AG09319 (cell line): ENCODE data around the gene GLRX3.

Source experiments
- DNase-seq: peaks from one replicate; pipeline ENCODE4 v3.0.0-alpha.2; 2010; ENCODE audit warnings: low read depth; ENCODE audit errors: extremely low read depth
- TF ChIP-seq, protein P1 (sequence below): IDR thresholded peaks from 2 replicates; pipeline ENCODE4 v1.5.1; 2011; ENCODE audit warnings: low read depth, mild to moderate bottlenecking, inconsistent platforms, low read length, moderate library complexity

Gene GLRX3

DNA sequence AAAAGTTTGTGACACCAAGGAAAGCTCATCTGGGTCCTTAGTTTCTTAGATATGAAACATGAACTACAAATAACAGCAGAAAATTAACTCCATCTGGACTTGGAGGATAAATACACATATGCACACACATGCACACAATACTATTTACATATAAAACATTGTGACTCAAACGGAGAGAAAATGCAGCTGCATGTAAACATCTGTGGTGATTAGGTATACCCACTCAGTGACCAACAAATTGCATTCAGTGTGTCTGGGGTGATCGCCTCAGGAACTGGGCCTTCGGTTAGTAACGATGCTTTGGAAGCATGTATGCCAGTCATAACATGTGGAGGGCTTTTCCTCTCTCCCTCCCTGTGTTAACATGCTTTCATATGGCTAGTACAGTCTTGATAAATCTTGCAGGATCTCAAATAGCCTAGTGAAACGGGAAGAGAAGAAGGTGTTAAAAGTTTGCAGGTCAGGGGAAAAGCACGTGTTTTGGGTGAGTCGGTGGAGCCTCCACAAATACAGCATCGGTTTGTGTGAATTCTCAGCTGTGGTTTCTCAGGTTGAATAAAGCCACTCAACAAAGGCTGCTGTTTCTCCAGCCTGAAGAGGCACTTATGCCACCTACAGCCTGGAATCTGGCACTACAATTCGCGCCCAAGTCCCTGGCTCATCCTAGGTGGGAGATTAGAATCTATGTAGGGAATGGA is 8.7 kb upstream of the GLRX3 start:
- DNase-seq: peak; percentile 14
- TF ChIP-seq, protein P1, sequence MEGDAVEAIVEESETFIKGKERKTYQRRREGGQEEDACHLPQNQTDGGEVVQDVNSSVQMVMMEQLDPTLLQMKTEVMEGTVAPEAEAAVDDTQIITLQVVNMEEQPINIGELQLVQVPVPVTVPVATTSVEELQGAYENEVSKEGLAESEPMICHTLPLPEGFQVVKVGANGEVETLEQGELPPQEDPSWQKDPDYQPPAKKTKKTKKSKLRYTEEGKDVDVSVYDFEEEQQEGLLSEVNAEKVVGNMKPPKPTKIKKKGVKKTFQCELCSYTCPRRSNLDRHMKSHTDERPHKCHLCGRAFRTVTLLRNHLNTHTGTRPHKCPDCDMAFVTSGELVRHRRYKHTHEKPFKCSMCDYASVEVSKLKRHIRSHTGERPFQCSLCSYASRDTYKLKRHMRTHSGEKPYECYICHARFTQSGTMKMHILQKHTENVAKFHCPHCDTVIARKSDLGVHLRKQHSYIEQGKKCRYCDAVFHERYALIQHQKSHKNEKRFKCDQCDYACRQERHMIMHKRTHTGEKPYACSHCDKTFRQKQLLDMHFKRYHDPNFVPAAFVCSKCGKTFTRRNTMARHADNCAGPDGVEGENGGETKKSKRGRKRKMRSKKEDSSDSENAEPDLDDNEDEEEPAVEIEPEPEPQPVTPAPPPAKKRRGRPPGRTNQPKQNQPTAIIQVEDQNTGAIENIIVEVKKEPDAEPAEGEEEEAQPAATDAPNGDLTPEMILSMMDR: peak; percentile 99

- DNase-seq: no peak
- TF ChIP-seq, protein P1: no peak
Measured at GRCh38 chr10:130128062-130128781, 8.0 kb upstream of the GLRX3 start.

GRCh38 chr10:130128922-130129321 is 7.3 kb upstream of the GLRX3 start:
- no peak for DNase-seq
- TF ChIP-seq, protein P1: no peak

- TF ChIP-seq, protein P1: no peak
- no peak for DNase-seq
Measured at GRCh38 chr10:130135676-130136225, 440 bp upstream of the GLRX3 start.

DNA sequence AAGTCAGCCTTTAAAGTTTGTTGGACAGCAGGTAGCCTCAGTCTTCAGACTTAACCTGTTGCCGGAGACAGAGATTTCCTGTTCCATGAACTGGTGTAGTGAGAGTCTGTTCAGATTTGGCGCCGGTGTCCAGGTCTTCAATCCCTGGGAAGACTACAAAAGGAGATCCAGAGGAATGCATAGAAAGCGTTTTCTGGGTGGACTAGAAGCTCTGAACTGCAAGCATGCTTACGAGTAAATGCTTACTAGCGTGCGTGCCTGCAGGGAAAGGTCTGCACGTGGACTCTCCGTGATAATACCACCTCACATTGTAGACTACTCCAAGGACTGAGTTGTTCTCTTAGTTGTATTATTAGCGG is 878 bp downstream of the GLRX3 start:
- DNase-seq: no peak
- TF ChIP-seq, protein P1: no peak

DNA sequence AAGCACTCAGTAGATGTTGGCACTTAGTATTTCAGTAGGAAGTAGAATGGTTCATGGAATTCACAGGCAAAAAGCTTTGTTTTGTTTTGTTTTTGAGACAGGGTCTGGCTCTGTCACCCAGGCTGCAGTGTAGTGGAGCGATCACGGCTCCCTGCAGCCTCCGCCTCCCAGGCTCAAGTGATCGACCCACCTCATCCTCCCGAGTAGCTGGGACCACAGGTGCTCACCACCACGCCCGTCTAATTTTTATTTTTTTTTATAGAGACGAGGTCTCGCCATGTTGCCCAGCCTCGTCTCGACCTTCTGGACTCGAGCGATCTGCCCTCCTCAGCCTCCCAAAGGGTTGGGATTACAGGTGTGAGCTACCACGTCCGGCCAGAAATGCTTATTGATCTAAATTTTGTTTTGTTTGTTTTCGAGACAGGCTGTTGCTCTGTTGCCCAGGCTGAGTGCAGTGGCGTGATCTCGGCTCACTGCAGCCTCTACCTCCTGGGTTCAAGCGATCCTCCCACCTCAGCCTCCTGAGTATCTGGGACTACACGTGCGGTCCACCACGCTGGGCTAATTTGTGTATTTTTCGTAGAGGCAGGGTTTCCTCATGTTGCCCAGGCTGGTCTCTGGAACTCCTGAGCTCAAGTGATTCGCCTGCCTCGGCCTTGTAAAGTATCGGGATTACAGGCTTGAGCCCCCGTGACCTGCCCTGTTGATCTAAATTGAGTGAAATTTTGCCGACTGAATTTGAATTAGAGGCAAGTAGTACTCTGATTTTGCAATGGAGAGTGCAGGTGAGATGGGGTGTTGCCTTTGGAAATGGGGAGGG is 1.7 kb downstream of the GLRX3 start:
- TF ChIP-seq, protein P1: no peak
- no peak for DNase-seq
